ENCODE results near the gene DEAF1. TPM values are rescaled to one million over a fixed set of nuclear protein-coding genes. Genes with fewer than 3 reads are reported as not detected.

Gene DEAF1
- total RNA-seq, 2 donors from 2014 or later = 44.1 to 51.9 TPM

GRCh38 chr11:701741-702461 is 6.9 kb upstream of the DEAF1 start:
- Histone ChIP-seq H3K9ac (ENCODE audit: extremely low read depth, low read length, poor library complexity, severe bottlenecking) (no peak overlapping the region), H3K27ac (ENCODE audit: low read depth, low read length) (no peak overlapping the region), H3K4me3 (ENCODE audit: low read length) (no peak overlapping the region), H3K36me3 (ENCODE audit: control insufficient read depth, insufficient read depth, low read length) (no peaks in the 10 kb centered on the region), H3K9me3 (ENCODE audit: control insufficient read depth, low read length) (no peaks in the 10 kb centered on the region), H3K4me1 (ENCODE audit: control insufficient read depth, insufficient read depth, low read length) (no peaks in the 10 kb centered on the region), H3K27me3 (ENCODE audit: control insufficient read depth, insufficient read depth, low read length, poor library complexity, severe bottlenecking) (no peaks in the 10 kb centered on the region)
- no peaks in the 10 kb centered on the region for H3K27me3 Mint-ChIP-seq (ENCODE audit: insufficient read depth)
- no peak overlapping the region for H3K4me3 Mint-ChIP-seq
- peaks cover 17% of the 10 kb centered on the region for H3K36me3 Mint-ChIP-seq (ENCODE audit: low read depth)
- no peaks in the 10 kb centered on the region for H3K9me3 Mint-ChIP-seq
- H3K4me1 Mint-ChIP-seq = peaks cover 9% of the 10 kb centered on the region
- no peak for TF ChIP-seq CTCF (conservative IDR thresholded peaks at IDR 0.05)
- DNase-seq = no peak
- no peak overlapping the region for H3K27ac Mint-ChIP-seq
- WGBS, 2 experiments (ENCODE audit: insufficient coverage in 1 of 2, insufficient read length in 1 of 2) = 92 to 97% methylated on average over 14 to 22 of the region's 22 CpGs

GRCh38 chr11:699753-700152 is 4.7 kb upstream of the DEAF1 start:
- TF ChIP-seq CTCF (conservative IDR thresholded peaks at IDR 0.05) = no peak
- H3K36me3 Mint-ChIP-seq (ENCODE audit: low read depth) = peaks cover 17% of the 10 kb centered on the region
- H3K4me3 ChIP-seq (ENCODE audit: low read length) = no peak overlapping the region
- WGBS, 2 experiments (ENCODE audit: insufficient coverage in 1 of 2, insufficient read length in 1 of 2) = 88% methylated on average over 1 of the region's 1 CpG; no CpG with 5 or more reads in 1 of the 2 experiments
- H3K9ac ChIP-seq (ENCODE audit: extremely low read depth, low read length, poor library complexity, severe bottlenecking) = no peak overlapping the region
- no peaks in the 10 kb centered on the region for H3K9me3 ChIP-seq (ENCODE audit: control insufficient read depth, low read length)
- H3K4me1 Mint-ChIP-seq = peaks cover 9% of the 10 kb centered on the region
- no peaks in the 10 kb centered on the region for H3K27me3 Mint-ChIP-seq (ENCODE audit: insufficient read depth)
- H3K4me3 Mint-ChIP-seq = no peak overlapping the region
- no peak overlapping the region for H3K27ac ChIP-seq (ENCODE audit: low read depth, low read length)
- H3K36me3 ChIP-seq (ENCODE audit: control insufficient read depth, insufficient read depth, low read length) = no peaks in the 10 kb centered on the region
- H3K27ac Mint-ChIP-seq = no peak overlapping the region
- no peaks in the 10 kb centered on the region for H3K27me3 ChIP-seq (ENCODE audit: control insufficient read depth, insufficient read depth, low read length, poor library complexity, severe bottlenecking)
- DNase-seq = no peak
- H3K9me3 Mint-ChIP-seq = no peaks in the 10 kb centered on the region
- no peaks in the 10 kb centered on the region for H3K4me1 ChIP-seq (ENCODE audit: control insufficient read depth, insufficient read depth, low read length)

- Mint-ChIP-seq H3K4me3 (no peak overlapping the region), H3K9me3 (no peaks in the 10 kb centered on the region), H3K27ac (no peak overlapping the region), H3K36me3 (ENCODE audit: low read depth) (peaks cover 17% of the 10 kb centered on the region), H3K4me1 (peaks cover 9% of the 10 kb centered on the region), H3K27me3 (ENCODE audit: insufficient read depth) (no peaks in the 10 kb centered on the region)
- Histone ChIP-seq H3K9me3 (ENCODE audit: control insufficient read depth, low read length) (no peaks in the 10 kb centered on the region), H3K36me3 (ENCODE audit: control insufficient read depth, insufficient read depth, low read length) (no peaks in the 10 kb centered on the region), H3K4me3 (ENCODE audit: low read length) (no peak overlapping the region), H3K27me3 (ENCODE audit: control insufficient read depth, insufficient read depth, low read length, poor library complexity, severe bottlenecking) (no peaks in the 10 kb centered on the region), H3K27ac (ENCODE audit: low read depth, low read length) (no peak overlapping the region), H3K9ac (ENCODE audit: extremely low read depth, low read length, poor library complexity, severe bottlenecking) (no peak overlapping the region), H3K4me1 (ENCODE audit: control insufficient read depth, insufficient read depth, low read length) (no peaks in the 10 kb centered on the region)
- no peak for DNase-seq
- no peak for TF ChIP-seq CTCF (conservative IDR thresholded peaks at IDR 0.05)
- WGBS, 2 experiments (ENCODE audit: insufficient coverage in 1 of 2, insufficient read length in 1 of 2) = 92 to 93% methylated on average over 7 of the region's 7 CpGs
Measured at GRCh38 chr11:699116-699508, 4.1 kb upstream of the DEAF1 start.

Data from endodermal cell (in vitro differentiated cells).